T-cell (primary cell): Measurements from ENCODE around the gene CCDC33. TPM values are rescaled to one million over a fixed set of nuclear protein-coding genes. Genes with fewer than 3 reads are reported as not detected.

Experiments
- ATAC-seq, 4 experiments: fragments of 200-7000 bp in 3 of 4; fragments of 150-1000 bp in 1 of 4; cut with Tn5 transposase; replicated peaks in 1 of 4; 1 replicate in 3 of 4; 2 replicates in 1 of 4; pipeline ENCODE4 v1.10.0; 2021; ENCODE audit warnings: moderate library complexity in 3 of 4, mild to moderate bottlenecking in 2 of 4, moderate number of reproducible peaks in 1 of 4
- CTCF ChIA-PET, 2 donors: fragments of 300-600 bp; sonication (Branson Sonifier 250); formaldehyde crosslinking; loops; one replicate each; lab custom pipeline; 2022; ENCODE audit warnings: antibody characterized with exemption in 2 of 2; lab: Charles Lee
- POLR2A ChIA-PET, 2 donors: fragments of 300-600 bp; sonication (Branson Sonifier 250); formaldehyde crosslinking; loops; one replicate each; lab custom pipeline; 2022; ENCODE audit warnings: antibody characterized with exemption in 2 of 2; lab: Charles Lee
- DNase-seq, 35 experiments: peaks; one replicate each; pipeline versions ENCODE4 v3.0.0 to v3.0.0-alpha.2; 2013 to 2023
- H3K27ac ChIP-seq: one replicate; pipeline ENCODE4 v1.5.1; 2013; ENCODE audit warnings: low read length
- H3K27me3 ChIP-seq, 2 experiments: replicated peaks in 1 of 2; 1 replicate in 1 of 2; 2 replicates in 1 of 2; pipeline versions ENCODE4 v1.6.1 to v1.7.0; 2013; ENCODE audit warnings: low read length in 1 of 2, mixed read lengths in 1 of 2; ENCODE audit not compliant: control insufficient read depth in 2 of 2, insufficient read depth in 2 of 2; ENCODE audit errors: extremely low read depth in 1 of 2
- H3K36me3 ChIP-seq, 2 donors: 1 replicate in 1 of 2; 2 replicates in 1 of 2; pipeline versions ENCODE4 v1.6.1 to v1.7.0; 2013; ENCODE audit warnings: low read length in 1 of 2; ENCODE audit not compliant: control insufficient read depth in 2 of 2, insufficient read depth in 1 of 2; ENCODE audit errors: extremely low read depth in 1 of 2
- H3K4me1 ChIP-seq, 2 experiments: 1 replicate in 1 of 2; 2 replicates in 1 of 2; pipeline versions ENCODE4 v1.6.1 to v1.7.0; 2013; ENCODE audit warnings: low read length in 2 of 2, mixed read lengths in 1 of 2; ENCODE audit not compliant: insufficient read depth in 2 of 2, control insufficient read depth in 1 of 2; ENCODE audit errors: extremely low read depth in 1 of 2
- H3K4me3 ChIP-seq, 2 donors: 1 replicate in 1 of 2; 2 replicates in 1 of 2; pipeline versions ENCODE4 v1.5.1 to v1.7.0; 2013; ENCODE audit warnings: mild to moderate bottlenecking in 2 of 2, low read length in 1 of 2, moderate library complexity in 1 of 2; ENCODE audit not compliant: control insufficient read depth in 1 of 2; ENCODE audit errors: extremely low read depth in 1 of 2
- H3K9me3 ChIP-seq: 2 replicates; pipeline ENCODE4 v1.7.0; 2013
- H3K27ac Mint-ChIP-seq, 2 donors: one replicate each; pipeline ENCODE4 v1.8.0; 2020 to 2021; ENCODE audit warnings: mild to moderate bottlenecking in 2 of 2, mixed read lengths in 2 of 2
- H3K27me3 Mint-ChIP-seq, 2 donors: one replicate each; pipeline ENCODE4 v1.8.0; 2021 to 2022; ENCODE audit warnings: mixed read lengths in 2 of 2
- H3K36me3 Mint-ChIP-seq: one replicate; pipeline ENCODE4 v1.8.0; 2021; ENCODE audit warnings: mixed read lengths
- H3K4me1 Mint-ChIP-seq, 3 donors: one replicate each; pipeline ENCODE4 v1.8.0; 2020 to 2022; ENCODE audit warnings: mixed read lengths in 3 of 3, mild to moderate bottlenecking in 1 of 3
- H3K4me3 Mint-ChIP-seq, 3 donors: one replicate each; pipeline ENCODE4 v1.8.0; 2020 to 2022; ENCODE audit warnings: mild to moderate bottlenecking in 3 of 3, mixed read lengths in 3 of 3, moderate library complexity in 3 of 3
- H3K9me3 Mint-ChIP-seq, 3 donors: one replicate each; pipeline ENCODE4 v1.8.0; 2020 to 2022; ENCODE audit warnings: mixed read lengths in 3 of 3
- WGBS: methylation state at CpG from one replicate; pipeline ENCODE4 v1.1.5; 2013; ENCODE audit warnings: missing lambda C conversion rate; ENCODE audit not compliant: insufficient coverage; 5-methylcytosine and 5-hydroxymethylcytosine counted together
- total RNA-seq, 35 experiments: library from RNA in 6 of 35; stranded (reverse) in 6 of 35; fragments of 120-200 nt in 1 of 35; gene quantifications; one replicate each; pipeline versions ENCODE4 v1.2.1 to v1.2.4 and lab custom pipeline; 2013 to 2026

CCDC33 gene
- total RNA-seq, 5 donors from 2014 or later (not counting 1 experiment from before 2014, with no cell fraction given), result not detected

GRCh38 chr15:74211656-74212055 lies 24.5 kb upstream of the CCDC33 start:
- no peaks in the 10 kb centered on the region for H3K9me3 ChIP-seq
- ChIA-PET POLR2A (no interaction called here), CTCF (no interaction called here)
- no peaks in the 10 kb centered on the region for H3K4me1 ChIP-seq
- no peak overlapping the region for H3K4me3 ChIP-seq
- Mint-ChIP-seq H3K9me3 (no peaks in the 10 kb centered on the region), H3K4me3 (no peak overlapping the region), H3K4me1 (no peaks in the 10 kb centered on the region), H3K27me3 (peaks cover 6 to 32% of the 10 kb centered on the region in 2 donors), H3K27ac (no peak overlapping the region), H3K36me3 (no peaks in the 10 kb centered on the region)
- no peak overlapping the region for H3K27ac ChIP-seq
- ATAC-seq, result no peak
- DNase-seq, result no peak
- peaks cover 0 to 44% of the 10 kb centered on the region in 2 experiments for H3K27me3 ChIP-seq
- WGBS, result 100% methylated on average over 1 of the region's 1 CpG
- H3K36me3 ChIP-seq, result no peaks in the 10 kb centered on the region

DNA sequence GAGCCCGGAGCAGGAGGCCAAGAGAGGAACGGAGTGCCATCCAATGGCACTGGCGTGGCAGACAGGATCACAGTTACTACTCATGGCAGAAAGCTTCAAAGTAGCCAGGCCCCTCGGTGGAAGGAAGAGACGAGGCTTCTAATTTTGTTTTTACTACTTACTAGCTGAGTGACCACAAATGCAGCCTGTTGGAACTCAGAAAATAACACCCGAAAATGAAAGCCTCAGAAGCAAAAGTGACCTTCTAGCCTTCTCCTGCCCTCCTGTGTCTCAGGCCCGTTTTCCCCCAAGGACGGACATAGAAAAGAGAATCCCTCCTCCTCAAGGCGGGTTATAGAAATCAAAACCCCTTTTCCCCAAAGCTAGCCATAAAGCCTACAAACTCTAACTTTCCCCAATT lies 23.6 kb upstream of the CCDC33 start:
- Histone ChIP-seq H3K9me3 (no peaks in the 10 kb centered on the region), H3K4me3 (no peak overlapping the region), H3K36me3 (no peaks in the 10 kb centered on the region), H3K27ac (no peak overlapping the region), H3K27me3 (peaks cover 0 to 39% of the 10 kb centered on the region in 2 experiments), H3K4me1 (no peaks in the 10 kb centered on the region)
- Mint-ChIP-seq H3K9me3 (no peaks in the 10 kb centered on the region), H3K27ac (no peak overlapping the region), H3K4me1 (no peaks in the 10 kb centered on the region), H3K4me3 (no peak overlapping the region), H3K36me3 (no peaks in the 10 kb centered on the region), H3K27me3 (peaks cover 6 to 28% of the 10 kb centered on the region in 2 donors)
- ChIA-PET CTCF (no interaction called here), POLR2A (no interaction called here)
- DNase-seq, result no peak
- 79% methylated on average over 8 of the region's 9 CpGs for WGBS
- no peak for ATAC-seq

DNA sequence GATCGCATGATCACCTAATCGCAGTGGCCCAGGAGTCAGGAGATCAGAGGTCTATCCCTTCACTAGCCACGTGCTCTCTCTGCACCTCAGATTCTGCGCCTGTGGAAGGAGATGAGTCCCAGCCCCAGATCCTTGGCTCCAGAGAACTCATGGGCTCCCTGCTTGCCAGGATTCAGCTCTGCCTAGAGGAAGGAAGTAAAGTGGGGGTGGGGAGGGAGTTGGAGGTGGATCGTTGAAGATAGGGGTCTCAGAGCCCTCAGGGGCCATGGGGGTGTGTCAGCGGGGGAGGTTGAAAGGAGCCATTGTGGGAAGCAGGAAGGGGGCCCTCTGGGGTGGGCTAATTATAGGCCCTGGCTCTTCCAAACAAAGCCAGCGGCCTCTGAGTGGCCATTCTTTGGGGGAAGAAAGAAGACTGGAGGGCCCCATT lies 22.3 kb upstream of the CCDC33 start:
- ChIA-PET POLR2A (no interaction called here), CTCF (no interaction called here)

GRCh38 chr15:74214324-74215021 lies 21.7 kb upstream of the CCDC33 start:
- no peak for DNase-seq
- Histone ChIP-seq H3K9me3 (no peaks in the 10 kb centered on the region), H3K36me3 (no peaks in the 10 kb centered on the region), H3K4me3 (no peak overlapping the region), H3K27me3 (peaks cover 0 to 30% of the 10 kb centered on the region in 2 experiments), H3K27ac (no peak overlapping the region), H3K4me1 (no peaks in the 10 kb centered on the region)
- H3K4me3 Mint-ChIP-seq, result no peak overlapping the region
- no peaks in the 10 kb centered on the region for H3K9me3 Mint-ChIP-seq
- no peak overlapping the region for H3K27ac Mint-ChIP-seq
- no peaks in the 10 kb centered on the region for H3K36me3 Mint-ChIP-seq
- peaks cover 3 to 18% of the 10 kb centered on the region in 2 donors for H3K27me3 Mint-ChIP-seq
- ATAC-seq, result no peak
- CTCF ChIA-PET, result no interaction called here
- 83% methylated on average over 2 of the region's 6 CpGs for WGBS
- POLR2A ChIA-PET, result no interaction called here
- H3K4me1 Mint-ChIP-seq, result no peaks in the 10 kb centered on the region

More for the DNA sequence above, 22.3 kb upstream of the CCDC33 start:
- Mint-ChIP-seq H3K4me1 (no peaks in the 10 kb centered on the region), H3K4me3 (no peak overlapping the region), H3K36me3 (no peaks in the 10 kb centered on the region), H3K27ac (no peak overlapping the region), H3K9me3 (no peaks in the 10 kb centered on the region), H3K27me3 (peaks cover 0 to 20% of the 10 kb centered on the region in 2 donors)
- ATAC-seq, result no peak
- no peaks in the 10 kb centered on the region for H3K9me3 ChIP-seq
- no peak overlapping the region for H3K4me3 ChIP-seq
- WGBS, result 82% methylated on average over 2 of the region's 7 CpGs
- no peak for DNase-seq
- no peaks in the 10 kb centered on the region for H3K36me3 ChIP-seq
- H3K4me1 ChIP-seq, result no peaks in the 10 kb centered on the region
- peaks cover 0 to 33% of the 10 kb centered on the region in 2 experiments for H3K27me3 ChIP-seq
- H3K27ac ChIP-seq, result no peak overlapping the region

DNA sequence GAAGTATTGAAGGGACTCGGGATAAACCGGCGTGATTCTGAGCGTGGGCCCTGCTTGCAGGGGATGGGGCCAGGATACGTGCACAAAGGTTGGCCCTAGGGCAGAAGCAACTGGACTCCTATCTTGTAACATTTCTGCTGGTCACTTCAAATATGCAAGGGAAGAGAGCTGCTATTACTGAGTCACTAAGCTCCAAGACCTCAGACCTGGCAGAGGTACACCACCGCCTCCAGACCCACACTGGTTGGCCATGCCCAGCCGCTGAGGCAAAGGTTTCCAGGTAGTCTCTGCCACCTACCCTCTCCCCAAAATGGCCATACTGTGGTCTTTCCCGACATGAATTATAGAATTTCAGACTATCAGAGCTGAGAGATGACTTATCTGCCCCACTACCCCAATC lies 20.2 kb upstream of the CCDC33 start:
- no peak for DNase-seq
- Histone ChIP-seq H3K27me3 (peaks cover 0 to 32% of the 10 kb centered on the region in 2 experiments), H3K27ac (no peak overlapping the region), H3K4me1 (no peaks in the 10 kb centered on the region), H3K36me3 (no peaks in the 10 kb centered on the region), H3K9me3 (no peaks in the 10 kb centered on the region), H3K4me3 (no peak overlapping the region)
- no peak for ATAC-seq
- H3K4me1 Mint-ChIP-seq, result no peaks in the 10 kb centered on the region
- no peaks in the 10 kb centered on the region for H3K36me3 Mint-ChIP-seq
- CTCF ChIA-PET, result no interaction called here
- 79% methylated on average over 7 of the region's 8 CpGs for WGBS
- H3K27me3 Mint-ChIP-seq, result peaks cover 6 to 27% of the 10 kb centered on the region in 2 donors
- no peaks in the 10 kb centered on the region for H3K9me3 Mint-ChIP-seq
- H3K4me3 Mint-ChIP-seq, result no peak overlapping the region
- no peak overlapping the region for H3K27ac Mint-ChIP-seq
- POLR2A ChIA-PET, result no interaction called here

DNA sequence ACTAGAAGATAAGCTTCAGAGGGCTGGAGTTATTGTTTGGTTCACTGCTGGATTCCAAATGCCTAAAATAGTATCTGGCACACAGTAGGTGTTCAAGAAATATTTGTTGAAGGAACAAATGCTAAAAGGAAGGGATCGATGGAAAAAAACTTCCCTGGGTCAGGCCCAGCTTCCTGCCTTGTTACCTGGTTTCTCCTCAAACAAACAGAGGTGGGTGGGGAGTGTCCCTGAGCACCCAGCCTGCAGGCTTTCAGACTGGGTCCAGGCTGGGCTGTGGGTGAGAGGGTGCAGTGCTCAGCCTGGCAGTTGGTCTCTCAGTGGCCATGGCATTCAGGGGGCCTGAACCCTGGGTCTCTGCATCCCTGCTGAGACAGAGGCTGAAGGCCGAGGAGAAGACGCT lies 19.2 kb upstream of the CCDC33 start:
- Mint-ChIP-seq H3K27ac (no peak overlapping the region), H3K4me1 (no peaks in the 10 kb centered on the region), H3K36me3 (no peaks in the 10 kb centered on the region), H3K9me3 (no peaks in the 10 kb centered on the region), H3K27me3 (peaks cover 6 to 27% of the 10 kb centered on the region in 2 donors), H3K4me3 (no peak overlapping the region)
- H3K4me3 ChIP-seq, result no peak overlapping the region
- no peaks in the 10 kb centered on the region for H3K4me1 ChIP-seq
- CTCF ChIA-PET, result no interaction called here
- DNase-seq, result no peak
- no peak for ATAC-seq
- WGBS, result 95% methylated on average over 2 of the region's 3 CpGs
- no peaks in the 10 kb centered on the region for H3K9me3 ChIP-seq
- H3K27ac ChIP-seq, result no peak overlapping the region
- peaks cover 0 to 40% of the 10 kb centered on the region in 2 experiments for H3K27me3 ChIP-seq
- POLR2A ChIA-PET, result no interaction called here
- no peaks in the 10 kb centered on the region for H3K36me3 ChIP-seq
